Right lobe of liver (tissue), 6 donors: ENCODE measurements around the gene WTAP. TPM values are rescaled to one million over a fixed set of nuclear protein-coding genes. Genes with fewer than 3 reads are reported as not detected.
"Not testable (repeated sequence)": the region's sequence is repeated elsewhere in the genome, so short reads cannot be mapped to it uniquely, and the experiment has no call there.

ENCODE experiments used
- ATAC-seq, 4 donors: fragments of 200-7000 bp; cut with Tn5 transposase; one replicate each; pipeline ENCODE4 v1.9.1; 2020; ENCODE audit warnings: mild to moderate bottlenecking in 4 of 4, moderate library complexity in 4 of 4
- DNase-seq, 3 donors: peaks; one replicate each; pipeline ENCODE4 v3.0.0-alpha.2; 2020
- H3K27ac ChIP-seq, 3 donors: fragments of 200-600 bp; one replicate each; pipeline ENCODE4 v1.8.0; 2022
- H3K27me3 ChIP-seq, 2 donors: fragments of 200-600 bp; one replicate each; pipeline ENCODE4 v1.8.0; 2022
- H3K36me3 ChIP-seq, 4 donors: fragments of 200-600 bp; sonication (generic) in 1 of 4; one replicate each; pipeline versions ENCODE4 v1.5.1 to v1.8.0; 2017 to 2022; ENCODE audit warnings: control low read depth in 1 of 4
- H3K4me1 ChIP-seq, 4 donors: fragments of 200-600 bp; sonication (generic) in 1 of 4; one replicate each; pipeline versions ENCODE4 v1.5.1 to v1.8.0; 2017 to 2022; ENCODE audit warnings: control low read depth in 1 of 4
- H3K4me3 ChIP-seq, 3 donors: fragments of 200-600 bp; one replicate each; pipeline ENCODE4 v1.8.0; 2022
- H3K9me3 ChIP-seq, 4 donors: fragments of 200-600 bp; sonication (generic) in 1 of 4; one replicate each; pipeline versions ENCODE4 v1.5.1 to v1.8.0; 2017 to 2022; ENCODE audit warnings: control low read depth in 1 of 4
- CTCF ChIP-seq, 4 donors: fragments of 200-600 bp in 3 of 4; fragments of 450-650 bp in 1 of 4; IDR thresholded peaks; one replicate each; pipeline versions ENCODE4 v1.5.1 to v1.8.0; 2016 to 2022; ENCODE audit warnings: antibody characterized with exemption in 4 of 4, mild to moderate bottlenecking in 2 of 4
- POLR2A ChIP-seq: fragments of 450-650 bp; IDR thresholded peaks from one replicate; pipeline ENCODE4 v1.6.1; 2017; ENCODE audit warnings: antibody characterized with exemption, mild to moderate bottlenecking
- WGBS: methylation state at CpG from one replicate; pipeline ENCODE4 v1.1.6; 2018; ENCODE audit warnings: low coverage, low lambda C conversion rate; ENCODE audit not compliant: insufficient coverage; ENCODE audit errors: missing lambda C conversion rate; 5-methylcytosine and 5-hydroxymethylcytosine counted together
- intact Hi-C, 2 donors: fragments of 100-400 bp; cut with DNase I; formaldehyde crosslinking; loops; one replicate each; pipeline versions ENCODE4 v1.11.2 to v1.14.1; 2022
- total RNA-seq, 6 experiments: library from RNA; depleted of rRNA in 2 of 6; stranded (reverse); fragments of >200 nt in 2 of 6; fragmentation: NEBNext Ultra II Directional in 3 of 6; extraction: Animal tissue kit (Norgen Biotek cat#: 25700) in 3 of 6; gene quantifications; one replicate each; pipeline versions ENCODE4 v1.1.0 to v1.2.4, GENCODE V29; 2016 to 2023
- donor health status: DM: no; HTN: yes; CAD: no.
- donor health status: DM: no; HTN: no; CAD: no.
- donor health status: DM: no; HTN: no; CAD: no.
- donor health status: DM: no; HTN: yes; CAD: no.
- donor health status: DM: no; HTN: yes; CAD: no.

WTAP gene
- total RNA-seq, 6 experiments from 2014 or later = 21.1 to 64.3 (median 37.6) TPM

DNA sequence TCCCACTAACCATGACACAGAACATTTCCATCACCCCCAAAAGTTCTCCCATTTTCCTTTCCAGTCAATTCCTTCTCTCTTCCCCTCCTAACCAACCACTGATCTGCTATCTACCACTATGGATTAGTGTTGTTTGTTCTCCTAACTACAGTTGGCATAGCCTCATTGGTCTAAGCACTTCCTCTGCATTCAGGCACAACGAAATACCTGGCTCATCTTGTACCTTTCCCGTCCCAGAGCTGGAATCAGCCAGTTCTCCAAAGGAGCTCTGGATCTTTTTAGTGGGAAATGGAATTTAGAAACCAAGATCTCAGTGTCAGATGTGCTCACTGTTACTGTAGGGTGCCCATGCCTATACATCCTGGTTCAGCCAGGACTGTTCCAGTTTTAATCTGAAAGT is 4.0 kb upstream of the WTAP start:
- Histone ChIP-seq H3K27me3 (no peaks in the 10 kb centered on the region), H3K9me3 (no peaks in the 10 kb centered on the region), H3K27ac (no peak overlapping the region), H3K36me3 (no peaks in the 10 kb centered on the region), H3K4me3 (no peak overlapping the region), H3K4me1 (peaks cover 0 to 21% (median 3%) of the 10 kb centered on the region in 4 donors)
- ATAC-seq = no peak
- no peak for DNase-seq
- WGBS = 80% methylated on average over 2 of the region's 2 CpGs
- intact Hi-C loops = no loop called here
- no peak for TF ChIP-seq CTCF (IDR thresholded peaks at IDR 0.05)
- no peak for TF ChIP-seq POLR2A

DNA sequence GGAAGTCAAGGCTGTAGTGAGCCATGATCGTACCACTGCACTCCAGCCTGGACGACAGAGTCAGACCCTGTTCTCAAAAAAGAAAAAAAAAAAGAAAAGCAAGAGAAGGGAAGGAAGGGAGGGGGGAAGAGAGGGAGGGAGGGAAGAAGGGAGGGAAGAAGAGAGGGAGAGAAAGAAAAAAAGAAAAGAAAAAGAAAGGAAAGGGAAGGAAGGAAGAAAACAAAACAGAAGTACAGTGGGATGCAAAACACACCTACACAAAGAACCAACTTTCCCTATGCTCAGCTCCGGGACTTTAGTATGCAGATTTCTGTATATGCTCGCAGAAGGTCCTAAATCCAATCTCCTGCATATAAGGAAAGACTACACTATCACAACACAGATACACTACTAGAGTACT is 2.5 kb upstream of the WTAP start:
- Histone ChIP-seq H3K27ac (no peak overlapping the region), H3K4me3 (no peak overlapping the region), H3K9me3 (no peaks in the 10 kb centered on the region), H3K36me3 (no peaks in the 10 kb centered on the region), H3K27me3 (no peaks in the 10 kb centered on the region), H3K4me1 (peaks cover 0 to 28% (median 6%) of the 10 kb centered on the region in 4 donors)
- no peak for ATAC-seq
- TF ChIP-seq POLR2A (no peak), CTCF (IDR thresholded peaks at IDR 0.05) (no peak)
- WGBS = 100% methylated on average over 3 of the region's 4 CpGs
- intact Hi-C loops = no loop called here
- DNase-seq = no peak

GRCh38 chr6:159725208-159725607 is 2.1 kb upstream of the WTAP start:
- H3K36me3 ChIP-seq, H3K4me3 ChIP-seq, H3K9me3 ChIP-seq, ATAC-seq, intact Hi-C loops, H3K27ac ChIP-seq, H3K27me3 ChIP-seq, DNase-seq: not testable (repeated sequence)
- 79% methylated on average over 3 of the region's 3 CpGs for WGBS
- peaks cover 0 to 32% (median 8%) of the 10 kb centered on the region in 4 donors for H3K4me1 ChIP-seq

DNA sequence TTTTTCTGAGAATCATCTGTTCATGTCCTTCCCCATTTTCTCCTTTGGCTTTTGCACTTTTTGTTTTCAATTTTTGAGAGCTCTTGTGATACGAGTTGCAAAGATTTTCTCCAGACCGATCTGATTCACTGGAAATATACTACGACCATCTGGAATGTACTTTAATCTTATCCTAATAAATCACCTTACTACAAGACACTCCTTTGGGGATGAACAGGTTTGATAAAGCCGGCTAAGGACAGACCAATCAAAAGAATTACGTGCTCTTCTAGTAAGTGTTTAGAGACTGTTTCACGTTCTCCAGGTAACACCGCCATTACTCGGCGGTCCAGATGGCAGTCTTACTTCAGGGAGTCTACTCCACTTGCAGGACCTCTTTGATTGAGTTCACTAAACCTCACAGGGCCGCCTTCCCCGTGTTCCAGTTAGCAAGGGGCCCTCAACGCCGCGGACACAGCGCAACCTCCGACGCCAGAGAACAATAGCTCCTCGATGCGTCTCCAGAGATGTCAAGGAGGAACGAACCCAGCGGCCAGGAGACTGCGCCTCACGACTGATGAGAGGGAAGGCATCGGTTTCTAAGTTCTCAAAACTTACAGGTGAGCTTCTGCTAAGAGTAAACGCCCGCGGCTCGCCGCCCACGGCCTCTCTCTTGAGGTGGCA is 920 bp upstream of the WTAP start:
- intact Hi-C loops = no loop called here
- peaks cover 0 to 34% (median 8%) of the 10 kb centered on the region in 4 donors for H3K4me1 ChIP-seq
- peak in 2 of 4 donors; percentile 17 to 27 for ATAC-seq
- 1% methylated on average over 17 of the region's 30 CpGs for WGBS
- no peaks in the 10 kb centered on the region for H3K9me3 ChIP-seq
- peak overlapping the region; percentile 96 to 99 (median 98) for H3K27ac ChIP-seq
- no peak for DNase-seq
- H3K4me3 ChIP-seq = peak overlapping the region; percentile 76 to 93 (median 92)
- TF ChIP-seq CTCF (IDR thresholded peaks at IDR 0.05) (no peak), POLR2A (peak; percentile 77)
- no peaks in the 10 kb centered on the region for H3K27me3 ChIP-seq
- H3K36me3 ChIP-seq = no peaks in the 10 kb centered on the region

DNA sequence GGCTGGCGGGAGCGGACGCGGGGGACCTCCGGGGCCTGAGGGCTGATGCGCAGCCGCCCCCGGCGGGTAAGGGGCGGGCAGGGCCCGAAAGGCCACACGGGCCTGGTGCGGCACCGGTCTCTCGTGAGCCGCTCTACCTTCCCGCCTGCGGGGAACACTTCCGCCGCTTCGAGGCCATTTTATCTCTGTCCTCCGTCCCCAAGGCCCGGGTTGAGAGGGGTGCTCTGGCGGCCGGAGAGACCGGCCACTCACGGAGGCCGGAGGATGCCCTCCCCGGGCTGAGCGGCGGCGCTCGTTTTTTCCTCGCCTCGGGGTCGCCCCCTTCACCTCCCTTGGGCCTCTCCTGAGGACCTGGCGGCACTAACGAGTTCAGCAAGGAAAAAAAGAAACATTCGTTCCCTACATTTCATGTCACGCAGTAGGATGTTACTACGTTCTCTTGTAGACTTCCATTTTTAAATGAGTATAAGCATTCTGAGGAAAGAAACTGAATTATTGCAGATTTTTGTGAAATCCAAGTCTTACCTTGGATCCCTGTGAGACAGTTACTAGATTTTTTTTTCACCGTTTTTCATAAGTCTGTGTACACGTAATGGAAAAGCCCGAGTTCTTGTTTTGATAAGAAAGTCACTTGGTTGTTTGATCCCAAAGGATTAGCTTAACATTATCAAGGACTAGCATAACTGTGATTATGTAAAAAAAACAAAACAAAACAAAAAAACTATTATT is 575 bp downstream of the WTAP start:
- H3K9me3 ChIP-seq = no peaks in the 10 kb centered on the region
- DNase-seq (no peak), ATAC-seq (peak; percentile 25 to 44 (median 38))
- no peaks in the 10 kb centered on the region for H3K27me3 ChIP-seq
- intact Hi-C loops = no loop called here
- TF ChIP-seq POLR2A (no peak), CTCF (IDR thresholded peaks at IDR 0.05) (no peak)
- WGBS = under 1% methylated on average over 22 of the region's 44 CpGs
- H3K27ac ChIP-seq = peak overlapping the region; percentile 96 to 99 (median 98)
- H3K4me3 ChIP-seq = peak overlapping the region; percentile 76 to 93 (median 92)
- H3K4me1 ChIP-seq = peaks cover 0 to 38% (median 8%) of the 10 kb centered on the region in 4 donors
- H3K36me3 ChIP-seq = no peaks in the 10 kb centered on the region
